ENCODE measurements around the gene MAN1C1. TPM values are rescaled to one million over a fixed set of nuclear protein-coding genes. Genes with fewer than 3 reads are reported as not detected.
"Not testable (repeated sequence)": the region's sequence is repeated elsewhere in the genome, so short reads cannot be mapped to it uniquely, and the experiment has no call there.

The MAN1C1 gene
- total RNA-seq, 1 experiment from 2014 or later, result 1.5 TPM

- ATAC-seq (no peak), DNase-seq (ENCODE audit: low read depth, low spot score) (no peak)
- peaks cover 3% of the 10 kb centered on the region; the same call in 1 of the 2 replicates for H3K9me3 ChIP-seq (ENCODE audit: control insufficient read depth, insufficient read depth, low read depth, low read length)
- ChIA-PET POLR2A (interaction anchor here (0.6 kb wide), 1 partner anchor 9 kb away, joined by 3 read pairs; no protein-coding TSS in a partner anchor), CTCF (no interaction called here)
- no peak overlapping the region for H3K4me3 ChIP-seq (ENCODE audit: low read depth in 2 of 2, low read length in 2 of 2)
- intact Hi-C loops (cut with micrococcal nuclease; ENCODE audit: unreplicated experiment), result no loop called here
- H3K36me3 ChIP-seq (ENCODE audit: control insufficient read depth, insufficient read depth, low read length), result no peaks in the 10 kb centered on the region
- TF ChIP-seq, protein P1, sequence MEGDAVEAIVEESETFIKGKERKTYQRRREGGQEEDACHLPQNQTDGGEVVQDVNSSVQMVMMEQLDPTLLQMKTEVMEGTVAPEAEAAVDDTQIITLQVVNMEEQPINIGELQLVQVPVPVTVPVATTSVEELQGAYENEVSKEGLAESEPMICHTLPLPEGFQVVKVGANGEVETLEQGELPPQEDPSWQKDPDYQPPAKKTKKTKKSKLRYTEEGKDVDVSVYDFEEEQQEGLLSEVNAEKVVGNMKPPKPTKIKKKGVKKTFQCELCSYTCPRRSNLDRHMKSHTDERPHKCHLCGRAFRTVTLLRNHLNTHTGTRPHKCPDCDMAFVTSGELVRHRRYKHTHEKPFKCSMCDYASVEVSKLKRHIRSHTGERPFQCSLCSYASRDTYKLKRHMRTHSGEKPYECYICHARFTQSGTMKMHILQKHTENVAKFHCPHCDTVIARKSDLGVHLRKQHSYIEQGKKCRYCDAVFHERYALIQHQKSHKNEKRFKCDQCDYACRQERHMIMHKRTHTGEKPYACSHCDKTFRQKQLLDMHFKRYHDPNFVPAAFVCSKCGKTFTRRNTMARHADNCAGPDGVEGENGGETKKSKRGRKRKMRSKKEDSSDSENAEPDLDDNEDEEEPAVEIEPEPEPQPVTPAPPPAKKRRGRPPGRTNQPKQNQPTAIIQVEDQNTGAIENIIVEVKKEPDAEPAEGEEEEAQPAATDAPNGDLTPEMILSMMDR (IDR thresholded peaks at IDR 0.05), result no peak
- TF ChIP-seq TCF7L2 (IDR thresholded peaks at IDR 0.05; ENCODE audit: low read depth, low read length), result no peak
- TF ChIP-seq, protein P2, sequence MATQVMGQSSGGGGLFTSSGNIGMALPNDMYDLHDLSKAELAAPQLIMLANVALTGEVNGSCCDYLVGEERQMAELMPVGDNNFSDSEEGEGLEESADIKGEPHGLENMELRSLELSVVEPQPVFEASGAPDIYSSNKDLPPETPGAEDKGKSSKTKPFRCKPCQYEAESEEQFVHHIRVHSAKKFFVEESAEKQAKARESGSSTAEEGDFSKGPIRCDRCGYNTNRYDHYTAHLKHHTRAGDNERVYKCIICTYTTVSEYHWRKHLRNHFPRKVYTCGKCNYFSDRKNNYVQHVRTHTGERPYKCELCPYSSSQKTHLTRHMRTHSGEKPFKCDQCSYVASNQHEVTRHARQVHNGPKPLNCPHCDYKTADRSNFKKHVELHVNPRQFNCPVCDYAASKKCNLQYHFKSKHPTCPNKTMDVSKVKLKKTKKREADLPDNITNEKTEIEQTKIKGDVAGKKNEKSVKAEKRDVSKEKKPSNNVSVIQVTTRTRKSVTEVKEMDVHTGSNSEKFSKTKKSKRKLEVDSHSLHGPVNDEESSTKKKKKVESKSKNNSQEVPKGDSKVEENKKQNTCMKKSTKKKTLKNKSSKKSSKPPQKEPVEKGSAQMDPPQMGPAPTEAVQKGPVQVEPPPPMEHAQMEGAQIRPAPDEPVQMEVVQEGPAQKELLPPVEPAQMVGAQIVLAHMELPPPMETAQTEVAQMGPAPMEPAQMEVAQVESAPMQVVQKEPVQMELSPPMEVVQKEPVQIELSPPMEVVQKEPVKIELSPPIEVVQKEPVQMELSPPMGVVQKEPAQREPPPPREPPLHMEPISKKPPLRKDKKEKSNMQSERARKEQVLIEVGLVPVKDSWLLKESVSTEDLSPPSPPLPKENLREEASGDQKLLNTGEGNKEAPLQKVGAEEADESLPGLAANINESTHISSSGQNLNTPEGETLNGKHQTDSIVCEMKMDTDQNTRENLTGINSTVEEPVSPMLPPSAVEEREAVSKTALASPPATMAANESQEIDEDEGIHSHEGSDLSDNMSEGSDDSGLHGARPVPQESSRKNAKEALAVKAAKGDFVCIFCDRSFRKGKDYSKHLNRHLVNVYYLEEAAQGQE (IDR thresholded peaks at IDR 0.05; ENCODE audit: insufficient read depth in 1 of 2, low read depth in 2 of 2, low read length in 1 of 2), result no peak
- TF ChIP-seq SIN3A (IDR thresholded peaks at IDR 0.05; ENCODE audit: borderline replicate concordance, insufficient read depth, low read depth, low read length), result no peak
- no peak for TF ChIP-seq POLR2AphosphoS5 (IDR thresholded peaks at IDR 0.05; ENCODE audit: low read depth, low read length)
- no TSS peak for BruUV-seq (replicated peaks)
- 0 out of 2 replicates have a peak, but pooled peaks cover 3% of the 10 kb centered on the region for H3K4me1 ChIP-seq (ENCODE audit: control insufficient read depth, insufficient read depth, low read length)
- no peaks in the 10 kb centered on the region for H3K27me3 ChIP-seq (ENCODE audit: control insufficient read depth, insufficient read depth, low read length)
- in situ Hi-C loops (cut with HindIII; ENCODE audit: low pct_unique_long_range_greater_than_20kb, low sequenced_read_pairs), result no loop called here
- H3K27ac ChIP-seq (ENCODE audit: low read length), result no peak overlapping the region
Measured at GRCh38 chr1:25599969-25600610, 16.5 kb upstream of the MAN1C1 start.

GRCh38 chr1:25600971-25601699 lies 15.5 kb upstream of the MAN1C1 start:
- ATAC-seq; H3K9me3 ChIP-seq (ENCODE audit: control insufficient read depth, insufficient read depth, low read depth, low read length); DNase-seq (ENCODE audit: low read depth, low spot score); H3K36me3 ChIP-seq (ENCODE audit: control insufficient read depth, insufficient read depth, low read length); H3K27ac ChIP-seq (ENCODE audit: low read length); POLR2A ChIA-PET; H3K27me3 ChIP-seq (ENCODE audit: control insufficient read depth, insufficient read depth, low read length); H3K4me3 ChIP-seq (ENCODE audit: low read depth in 2 of 2, low read length in 2 of 2); H3K4me1 ChIP-seq (ENCODE audit: control insufficient read depth, insufficient read depth, low read length); intact Hi-C loops (cut with micrococcal nuclease; ENCODE audit: unreplicated experiment); in situ Hi-C loops (cut with HindIII; ENCODE audit: low pct_unique_long_range_greater_than_20kb, low sequenced_read_pairs); CTCF ChIA-PET; BruUV-seq (replicated peaks): not testable (repeated sequence)

GRCh38 chr1:25603779-25604538 lies 12.6 kb upstream of the MAN1C1 start:
- H3K4me3 ChIP-seq (ENCODE audit: low read depth in 2 of 2, low read length in 2 of 2); POLR2A ChIA-PET; H3K9me3 ChIP-seq (ENCODE audit: control insufficient read depth, insufficient read depth, low read depth, low read length); CTCF ChIA-PET; intact Hi-C loops (cut with micrococcal nuclease; ENCODE audit: unreplicated experiment); H3K27ac ChIP-seq (ENCODE audit: low read length); BruUV-seq (replicated peaks); in situ Hi-C loops (cut with HindIII; ENCODE audit: low pct_unique_long_range_greater_than_20kb, low sequenced_read_pairs); DNase-seq (ENCODE audit: low read depth, low spot score); ATAC-seq; H3K27me3 ChIP-seq (ENCODE audit: control insufficient read depth, insufficient read depth, low read length); H3K4me1 ChIP-seq (ENCODE audit: control insufficient read depth, insufficient read depth, low read length); H3K36me3 ChIP-seq (ENCODE audit: control insufficient read depth, insufficient read depth, low read length): not testable (repeated sequence)
